HG03064 (cell line): ENCODE data around the gene KDM7A.
"Not testable (repeated sequence)": the region's sequence is repeated elsewhere in the genome, so short reads cannot be mapped to it uniquely, and the experiment has no call there.

Experiments used
- ATAC-seq: cut with Tn5 transposase; IDR thresholded peaks from one replicate; pipeline ENCODE4 v1.9.1; 2021; ENCODE audit warnings: low read depth; ENCODE audit not compliant: unreplicated experiment

KDM7A gene

DNA sequence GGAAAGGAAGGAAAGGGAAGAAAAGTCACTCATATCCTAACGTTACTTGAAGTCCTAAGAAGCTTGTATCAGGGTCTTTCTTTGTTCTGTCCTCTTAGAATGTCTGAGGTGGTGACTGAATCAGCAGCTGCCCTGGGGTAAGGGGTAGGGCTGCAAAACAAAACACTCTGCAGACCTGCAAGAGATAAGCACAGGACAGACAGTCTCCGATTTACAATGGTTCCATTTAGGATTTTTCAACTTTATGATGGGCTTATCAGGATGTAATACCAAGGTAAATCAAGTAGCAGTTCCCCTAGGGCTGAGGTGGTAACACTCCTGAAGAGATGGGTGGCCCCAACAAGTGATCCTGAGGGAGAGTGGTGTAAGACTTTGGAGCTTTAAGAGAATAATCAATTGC, 16.5 kb downstream of the KDM7A start:
- no peak for ATAC-seq

DNA sequence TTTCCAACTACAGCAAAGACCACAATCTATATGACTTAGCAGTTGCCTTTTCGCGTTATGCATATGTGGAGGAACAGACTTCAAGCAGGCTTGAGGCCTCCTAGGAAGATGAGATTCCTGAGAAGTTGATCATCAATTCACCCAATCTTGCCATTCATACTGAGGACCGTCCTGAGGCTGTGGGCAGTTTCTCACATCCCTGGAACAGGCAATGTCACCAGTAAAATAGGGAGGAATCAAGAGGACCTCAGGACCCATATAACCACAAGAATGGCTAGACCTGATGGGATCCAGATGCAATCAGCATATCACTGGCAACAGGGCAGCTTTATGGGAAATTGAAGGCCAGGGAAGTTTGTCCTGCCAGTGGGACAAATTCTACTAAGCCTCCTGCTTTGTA, 17.3 kb downstream of the KDM7A start:
- ATAC-seq, result no peak

DNA sequence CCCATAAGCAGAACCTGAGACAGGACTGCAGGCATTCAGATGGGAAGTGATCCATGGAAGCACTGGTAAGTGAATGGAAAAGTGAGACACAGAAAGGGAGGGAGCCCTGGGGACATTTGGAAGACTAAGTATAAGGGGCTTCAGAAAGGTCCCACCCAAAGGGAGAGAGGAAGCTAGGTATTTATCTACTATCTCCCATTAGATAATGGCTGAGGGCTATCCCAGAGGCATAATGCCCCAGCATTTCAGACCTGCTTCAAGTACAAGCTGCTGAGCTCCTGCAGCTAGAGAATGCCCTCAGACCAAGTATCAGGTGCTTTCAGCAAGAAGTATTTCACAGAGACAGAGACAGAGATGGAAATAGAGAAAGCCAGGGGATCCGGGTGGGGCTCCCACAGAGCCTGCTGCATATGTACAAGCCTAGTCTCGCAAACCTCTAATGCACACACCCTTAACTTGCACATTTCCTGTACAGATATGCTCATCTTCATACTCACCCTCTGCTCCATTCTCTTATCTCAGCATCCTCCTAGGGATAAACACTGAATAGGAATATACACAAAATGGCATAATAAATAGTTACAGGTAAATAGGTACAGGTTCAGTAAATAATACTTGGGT, 20.2 kb downstream of the KDM7A start:
- ATAC-seq, result no peak

GRCh38 chr7:140155428-140155827, 21.4 kb downstream of the KDM7A start:
- ATAC-seq, result no peak

DNA sequence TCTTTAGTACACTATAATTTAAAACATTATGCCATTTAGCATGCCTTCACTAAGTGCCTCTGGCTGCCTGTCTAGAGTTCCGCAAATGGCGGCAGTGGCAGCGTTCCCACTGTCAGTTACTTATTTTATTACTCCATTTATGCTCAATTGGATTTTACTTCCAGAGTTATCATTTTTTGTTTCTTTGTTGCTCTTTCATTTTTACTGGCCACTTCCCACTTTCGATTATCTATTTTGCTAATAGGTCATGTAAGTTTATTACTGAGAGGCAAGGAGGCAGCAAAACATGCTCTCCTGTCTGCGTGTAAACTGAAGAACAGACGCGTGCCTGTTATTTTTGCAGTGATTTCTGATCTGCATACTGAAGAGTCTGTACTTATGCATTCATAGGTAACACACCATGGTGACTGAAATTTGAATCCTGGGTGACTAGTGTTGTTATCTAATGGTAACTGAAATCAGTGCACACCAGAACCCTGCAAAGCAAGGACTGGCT, 23.1 kb downstream of the KDM7A start:
- ATAC-seq, result no peak

- no peak for ATAC-seq
Observed at GRCh38 chr7:140146574-140146973, 30.2 kb downstream of the KDM7A start.

DNA sequence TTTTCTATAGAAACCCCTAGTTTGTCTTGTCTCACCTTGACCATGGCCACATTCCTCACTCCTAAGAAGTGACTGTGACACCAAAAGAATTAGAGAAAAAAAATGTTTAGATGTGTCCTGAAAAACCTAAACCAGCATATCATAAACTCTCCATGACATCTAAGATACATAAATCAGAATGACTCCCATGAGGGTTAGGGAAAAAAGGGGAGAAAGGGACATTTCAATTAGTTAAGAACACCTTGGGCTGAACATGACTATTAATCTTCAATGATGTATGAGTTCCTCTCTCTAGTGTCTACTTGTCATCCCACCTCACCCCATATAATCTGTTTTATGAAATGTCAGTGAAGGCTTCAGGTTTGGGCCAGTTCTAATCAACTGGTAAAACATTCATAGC, 31.1 kb downstream of the KDM7A start:
- no peak for ATAC-seq

DNA sequence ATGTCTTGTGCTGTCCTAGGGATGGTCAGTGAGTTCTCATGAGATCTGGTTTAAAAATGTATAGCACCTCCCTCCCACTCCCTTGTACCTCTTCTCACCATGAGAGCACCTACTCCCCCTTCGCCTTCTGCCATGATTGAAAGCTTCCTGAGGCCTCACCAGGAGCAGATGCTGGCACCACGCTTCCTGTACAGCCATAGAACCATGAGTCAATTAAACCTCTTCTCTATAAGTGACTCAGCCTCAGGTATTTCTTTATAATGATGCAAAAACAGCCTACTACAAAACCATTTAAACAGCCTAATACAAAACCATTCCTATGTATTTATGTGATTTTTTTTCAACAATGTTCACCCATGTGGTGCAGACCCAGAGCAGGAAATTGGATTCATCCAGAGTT, 32.0 kb downstream of the KDM7A start:
- no peak for ATAC-seq

- no peak for ATAC-seq
Observed at GRCh38 chr7:140143997-140144396, 32.8 kb downstream of the KDM7A start.

- ATAC-seq, result no peak
Observed at GRCh38 chr7:140142031-140142430, 34.8 kb downstream of the KDM7A start.

DNA sequence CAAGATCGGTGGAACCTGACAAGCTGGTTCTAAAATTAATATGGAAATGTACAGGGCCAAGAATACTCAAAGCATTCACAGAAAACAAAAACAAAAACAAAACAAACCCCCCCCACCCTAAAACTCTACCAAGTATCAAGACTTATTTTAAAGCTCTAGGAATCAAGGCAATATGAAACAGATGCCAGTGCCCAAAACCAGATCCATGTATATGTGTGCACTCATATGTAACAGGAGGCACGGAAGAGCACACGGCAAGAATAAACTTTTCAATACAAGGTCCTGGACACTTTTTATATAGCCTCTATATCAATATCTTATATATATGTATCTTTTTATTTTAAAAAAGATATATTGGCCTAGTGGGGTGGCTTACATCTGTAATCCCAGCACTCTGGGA, 35.5 kb downstream of the KDM7A start:
- ATAC-seq, result no peak

GRCh38 chr7:140137078-140137477, 39.7 kb downstream of the KDM7A start:
- ATAC-seq, result no peak

- ATAC-seq, result no peak
Observed at GRCh38 chr7:140136073-140136472, 40.7 kb downstream of the KDM7A start.

GRCh38 chr7:140134039-140134438, 42.7 kb downstream of the KDM7A start:
- no peak for ATAC-seq

DNA sequence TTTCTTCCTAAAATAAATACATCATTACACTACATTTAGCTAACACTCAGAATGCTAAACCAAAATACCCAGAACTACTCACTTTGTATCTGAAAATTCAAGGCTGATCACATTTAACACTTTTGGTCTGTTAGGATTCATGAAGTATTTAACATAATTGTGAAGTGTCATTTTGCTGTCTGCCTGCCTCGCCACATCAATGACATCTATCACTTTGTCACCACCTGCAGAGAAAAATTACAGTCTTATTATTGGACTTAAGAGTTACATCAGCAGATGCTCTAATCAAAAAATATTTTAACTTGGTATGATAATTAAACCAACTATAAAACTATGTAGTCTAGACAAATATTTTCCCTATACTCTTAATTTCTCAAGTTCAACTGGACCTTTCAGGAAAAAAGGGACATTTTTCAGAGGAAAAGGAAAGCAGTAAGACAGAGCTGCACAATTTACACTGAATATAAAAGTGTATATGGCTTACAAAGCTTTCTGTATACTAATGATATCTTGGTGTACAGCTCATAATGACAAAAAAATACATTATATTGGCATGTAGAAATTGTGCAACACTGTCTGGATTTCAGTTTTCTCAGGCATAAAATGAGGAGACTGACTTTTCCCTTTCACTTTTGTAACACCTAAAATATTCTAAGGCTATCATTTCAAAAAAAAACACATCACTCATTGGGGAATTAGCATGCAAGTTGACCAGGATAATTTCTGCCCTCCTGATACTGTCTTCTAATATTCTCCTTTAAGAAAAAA, 49.2 kb downstream of the KDM7A start:
- no peak for ATAC-seq

GRCh38 chr7:140126435-140127034, 50.2 kb downstream of the KDM7A start:
- ATAC-seq, result no peak

- ATAC-seq, result no peak
Observed at GRCh38 chr7:140122965-140123364, 53.8 kb downstream of the KDM7A start.

DNA sequence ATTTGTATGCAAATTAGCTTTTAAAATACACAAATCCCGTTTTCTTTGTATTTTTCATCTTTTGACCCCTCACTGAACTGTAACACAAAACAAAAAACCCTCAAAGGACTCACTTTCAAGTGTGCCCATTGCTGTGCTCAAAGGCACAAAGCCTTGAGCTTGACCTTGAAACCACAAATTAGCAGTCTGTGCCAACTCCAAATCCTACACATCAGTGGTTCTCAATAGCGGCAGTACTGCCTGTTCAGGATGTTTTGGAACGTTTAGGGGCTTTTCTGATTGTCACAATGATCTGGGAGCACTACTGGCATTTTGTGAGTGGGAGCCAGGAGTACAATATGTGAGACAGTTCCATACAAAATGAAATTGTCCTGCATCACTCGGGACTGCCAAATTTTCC, 55.5 kb downstream of the KDM7A start:
- ATAC-seq, result no peak

DNA sequence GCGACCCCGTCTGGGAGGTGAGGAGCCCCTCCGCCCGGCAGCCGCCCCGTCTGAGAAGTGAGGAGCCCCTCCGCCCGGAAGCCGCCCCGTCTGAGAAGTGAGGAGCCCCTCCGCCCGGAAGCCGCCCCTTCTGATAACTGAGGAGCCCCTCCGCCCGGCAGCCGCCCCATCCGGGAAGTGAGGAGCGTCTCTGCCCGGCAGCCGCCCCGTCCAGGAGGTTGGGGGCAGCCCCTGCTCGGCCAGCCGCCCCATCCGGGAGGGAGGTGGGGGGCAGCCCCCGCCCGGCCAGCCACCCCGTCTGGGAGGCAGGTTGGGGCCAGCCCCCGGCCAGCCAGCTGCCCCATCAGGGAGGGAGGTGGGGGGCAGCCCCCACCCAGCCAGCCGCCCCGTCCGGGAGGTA, 62.0 kb downstream of the KDM7A start:
- not testable (repeated sequence) for ATAC-seq

GRCh38 chr7:140108777-140109176, 68.0 kb downstream of the KDM7A start:
- not testable (repeated sequence) for ATAC-seq

DNA sequence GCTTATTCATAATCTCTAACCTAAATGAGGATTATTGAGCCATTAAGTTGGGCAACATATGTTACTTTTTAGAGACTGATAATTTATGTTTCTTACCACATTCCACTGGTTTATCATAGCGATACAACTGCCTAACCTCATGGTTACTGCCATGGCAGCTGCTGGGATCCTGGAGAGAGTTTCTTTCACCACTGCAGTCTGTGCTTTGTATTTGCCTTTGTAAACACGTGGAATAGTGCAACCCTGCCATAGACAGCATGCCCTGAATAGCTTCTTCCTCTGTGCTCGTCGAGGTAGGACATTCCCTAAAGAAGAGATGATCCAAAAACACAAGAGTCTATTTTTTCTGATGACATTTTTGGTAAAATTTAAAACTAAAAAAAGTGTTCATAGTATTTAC, 80.3 kb downstream of the KDM7A start:
- ATAC-seq, result no peak

GRCh38 chr7:140093375-140093774, 83.4 kb downstream of the KDM7A start:
- no peak for ATAC-seq
